Right lobe of liver (tissue), 6 donors: Measurements from ENCODE around the gene FER. TPM values are rescaled to one million over a fixed set of nuclear protein-coding genes. Genes with fewer than 3 reads are reported as not detected.
A peak's percentile ranks its signal among the peaks of the same experiment; 100 is the strongest.

Experiments used
- ATAC-seq, 4 donors: fragments of 200-7000 bp; cut with Tn5 transposase; one replicate each; pipeline ENCODE4 v1.9.1; 2020; ENCODE audit warnings: mild to moderate bottlenecking in 4 of 4, moderate library complexity in 4 of 4
- DNase-seq, 3 donors: peaks; one replicate each; pipeline ENCODE4 v3.0.0-alpha.2; 2020
- H3K27ac ChIP-seq, 3 donors: fragments of 200-600 bp; one replicate each; pipeline ENCODE4 v1.8.0; 2022
- H3K27me3 ChIP-seq, 2 donors: fragments of 200-600 bp; one replicate each; pipeline ENCODE4 v1.8.0; 2022
- H3K36me3 ChIP-seq, 4 donors: fragments of 200-600 bp; sonication (generic) in 1 of 4; one replicate each; pipeline versions ENCODE4 v1.5.1 to v1.8.0; 2017 to 2022; ENCODE audit warnings: control low read depth in 1 of 4
- H3K4me1 ChIP-seq, 4 donors: fragments of 200-600 bp; sonication (generic) in 1 of 4; one replicate each; pipeline versions ENCODE4 v1.5.1 to v1.8.0; 2017 to 2022; ENCODE audit warnings: control low read depth in 1 of 4
- H3K4me3 ChIP-seq, 3 donors: fragments of 200-600 bp; one replicate each; pipeline ENCODE4 v1.8.0; 2022
- H3K9me3 ChIP-seq, 4 donors: fragments of 200-600 bp; sonication (generic) in 1 of 4; one replicate each; pipeline versions ENCODE4 v1.5.1 to v1.8.0; 2017 to 2022; ENCODE audit warnings: control low read depth in 1 of 4
- POLR2A ChIP-seq: fragments of 450-650 bp; IDR thresholded peaks from one replicate; pipeline ENCODE4 v1.6.1; 2017; ENCODE audit warnings: antibody characterized with exemption, mild to moderate bottlenecking
- WGBS: methylation state at CpG from one replicate; pipeline ENCODE4 v1.1.6; 2018; ENCODE audit warnings: low coverage, low lambda C conversion rate; ENCODE audit not compliant: insufficient coverage; ENCODE audit errors: missing lambda C conversion rate; 5-methylcytosine and 5-hydroxymethylcytosine counted together
- intact Hi-C, 2 donors: fragments of 100-400 bp; cut with DNase I; formaldehyde crosslinking; loops; one replicate each; pipeline versions ENCODE4 v1.11.2 to v1.14.1; 2022
- total RNA-seq, 6 experiments: library from RNA; depleted of rRNA in 2 of 6; stranded (reverse); fragments of >200 nt in 2 of 6; fragmentation: NEBNext Ultra II Directional in 3 of 6; extraction: Animal tissue kit (Norgen Biotek cat#: 25700) in 3 of 6; gene quantifications; one replicate each; pipeline versions ENCODE4 v1.1.0 to v1.2.4, GENCODE V29; 2016 to 2023
- TF ChIP-seq, protein P1 (sequence below), 4 donors: fragments of 200-600 bp in 3 of 4; fragments of 450-650 bp in 1 of 4; IDR thresholded peaks; one replicate each; pipeline versions ENCODE4 v1.5.1 to v1.8.0; 2016 to 2022; ENCODE audit warnings: antibody characterized with exemption in 4 of 4, mild to moderate bottlenecking in 2 of 4
- donor health status: DM: no; HTN: yes; CAD: no.
- donor health status: DM: no; HTN: no; CAD: no.
- donor health status: DM: no; HTN: no; CAD: no.
- donor health status: DM: no; HTN: yes; CAD: no.
- donor health status: DM: no; HTN: yes; CAD: no.

Gene FER
- total RNA-seq, 6 experiments from 2014 or later, result 2.6 to 10.9 (median 5.0) TPM

DNA sequence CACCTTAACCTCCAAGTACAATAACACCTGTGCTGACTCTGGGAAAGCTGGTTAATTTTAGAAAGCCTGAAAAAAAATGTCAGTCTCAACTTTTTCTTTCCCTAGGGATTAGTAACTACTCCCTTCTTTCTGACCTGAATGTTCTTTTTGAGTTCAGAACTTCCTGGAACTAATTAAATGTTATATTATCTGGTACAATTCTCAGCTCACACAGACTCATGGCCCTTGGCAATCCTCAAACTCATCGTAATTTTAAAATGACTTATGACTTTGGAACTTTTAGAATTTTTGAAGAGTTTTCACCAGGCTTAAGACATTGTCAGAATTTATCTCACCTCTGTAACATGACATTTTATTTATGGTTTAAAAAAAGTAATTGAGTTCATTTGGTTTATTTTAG is 315.0 kb downstream of the FER start:
- Histone ChIP-seq H3K4me1 (no peaks in the 10 kb centered on the region), H3K27me3 (no peaks in the 10 kb centered on the region), H3K9me3 (no peaks in the 10 kb centered on the region), H3K36me3 (no peaks in the 10 kb centered on the region), H3K27ac (no peak overlapping the region), H3K4me3 (no peak overlapping the region)
- DNase-seq (no peak), ATAC-seq (no peak)
- intact Hi-C loops, result no loop called here
- TF ChIP-seq POLR2A, result no peak
- TF ChIP-seq, protein P1, sequence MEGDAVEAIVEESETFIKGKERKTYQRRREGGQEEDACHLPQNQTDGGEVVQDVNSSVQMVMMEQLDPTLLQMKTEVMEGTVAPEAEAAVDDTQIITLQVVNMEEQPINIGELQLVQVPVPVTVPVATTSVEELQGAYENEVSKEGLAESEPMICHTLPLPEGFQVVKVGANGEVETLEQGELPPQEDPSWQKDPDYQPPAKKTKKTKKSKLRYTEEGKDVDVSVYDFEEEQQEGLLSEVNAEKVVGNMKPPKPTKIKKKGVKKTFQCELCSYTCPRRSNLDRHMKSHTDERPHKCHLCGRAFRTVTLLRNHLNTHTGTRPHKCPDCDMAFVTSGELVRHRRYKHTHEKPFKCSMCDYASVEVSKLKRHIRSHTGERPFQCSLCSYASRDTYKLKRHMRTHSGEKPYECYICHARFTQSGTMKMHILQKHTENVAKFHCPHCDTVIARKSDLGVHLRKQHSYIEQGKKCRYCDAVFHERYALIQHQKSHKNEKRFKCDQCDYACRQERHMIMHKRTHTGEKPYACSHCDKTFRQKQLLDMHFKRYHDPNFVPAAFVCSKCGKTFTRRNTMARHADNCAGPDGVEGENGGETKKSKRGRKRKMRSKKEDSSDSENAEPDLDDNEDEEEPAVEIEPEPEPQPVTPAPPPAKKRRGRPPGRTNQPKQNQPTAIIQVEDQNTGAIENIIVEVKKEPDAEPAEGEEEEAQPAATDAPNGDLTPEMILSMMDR (IDR thresholded peaks at IDR 0.05), result no peak
- WGBS, result 60% methylated on average over 1 of the region's 1 CpG

DNA sequence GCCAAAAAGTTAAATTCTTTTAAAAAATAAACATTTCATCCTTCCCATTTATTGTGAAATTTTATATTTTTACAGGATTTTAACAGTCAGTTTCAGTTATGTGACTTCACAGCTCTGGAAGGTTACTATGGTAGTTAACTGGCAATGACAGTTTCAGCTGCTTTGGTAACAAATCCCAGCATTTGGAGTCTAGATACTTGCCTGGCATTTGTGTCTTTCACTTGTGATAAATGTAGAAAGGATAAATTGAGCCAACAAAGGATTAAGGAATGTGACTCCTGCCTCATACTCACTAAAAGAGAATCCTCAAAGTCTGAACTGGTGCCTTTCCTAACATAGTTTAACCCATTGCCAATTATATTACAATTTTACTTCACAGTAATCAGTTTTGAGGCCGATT is 315.5 kb downstream of the FER start:
- no peaks in the 10 kb centered on the region for H3K9me3 ChIP-seq
- intact Hi-C loops, result no loop called here
- TF ChIP-seq, protein P1 (IDR thresholded peaks at IDR 0.05), result no peak
- no peak for TF ChIP-seq POLR2A
- no peak overlapping the region for H3K4me3 ChIP-seq
- ATAC-seq, result no peak
- no peaks in the 10 kb centered on the region for H3K27me3 ChIP-seq
- DNase-seq, result no peak
- H3K36me3 ChIP-seq, result no peaks in the 10 kb centered on the region
- no peak overlapping the region for H3K27ac ChIP-seq
- 83% methylated on average over 1 of the region's 1 CpG for WGBS
- no peaks in the 10 kb centered on the region for H3K4me1 ChIP-seq

DNA sequence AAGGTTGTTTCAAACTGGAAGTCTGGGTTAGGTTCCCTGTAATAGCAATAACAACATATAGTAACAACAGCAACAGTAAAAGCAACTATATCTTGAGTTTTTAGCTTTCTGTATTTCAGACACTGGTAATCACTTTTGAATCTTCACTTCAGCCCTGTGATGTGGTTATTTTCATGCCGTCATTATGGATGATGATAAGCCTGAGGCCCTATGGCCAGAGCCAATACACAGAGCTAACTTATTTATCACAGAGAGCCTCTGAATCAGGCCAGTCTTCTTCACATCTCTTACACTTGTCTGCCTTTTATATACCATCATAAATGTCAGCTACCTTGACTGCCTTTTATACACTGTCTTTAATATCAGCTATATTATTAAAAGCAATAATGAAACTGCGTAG is 329.0 kb downstream of the FER start:
- ATAC-seq (no peak), DNase-seq (no peak)
- intact Hi-C loops, result no loop called here
- Histone ChIP-seq H3K36me3 (no peaks in the 10 kb centered on the region), H3K27me3 (no peaks in the 10 kb centered on the region), H3K4me1 (no peaks in the 10 kb centered on the region), H3K27ac (no peak overlapping the region), H3K9me3 (no peaks in the 10 kb centered on the region), H3K4me3 (no peak overlapping the region)
- no peak for TF ChIP-seq POLR2A
- TF ChIP-seq, protein P1 (IDR thresholded peaks at IDR 0.05), result no peak
- WGBS, result 98% methylated on average over 2 of the region's 2 CpGs

DNA sequence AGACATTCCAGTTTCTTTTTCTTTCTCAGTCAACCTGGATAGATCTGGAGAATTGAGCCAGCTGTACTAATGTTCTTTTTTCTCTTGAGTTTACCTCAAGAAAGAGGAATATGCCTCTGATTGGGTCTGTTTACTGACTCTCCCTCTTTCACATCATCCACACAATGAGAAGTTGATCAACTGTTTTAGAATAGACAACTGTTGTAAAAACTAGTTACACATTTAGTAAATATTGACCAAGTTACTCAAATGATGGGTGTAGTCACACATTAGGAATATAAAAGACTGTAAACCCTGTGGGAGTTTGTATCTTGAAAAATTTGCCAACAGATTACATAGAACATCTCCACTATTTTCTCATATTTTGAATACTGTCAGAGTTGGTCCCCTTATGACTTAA is 330.8 kb downstream of the FER start:
- DNase-seq (no peak), ATAC-seq (peak in 1 of 4 donors; percentile 37)
- Histone ChIP-seq H3K36me3 (no peaks in the 10 kb centered on the region), H3K4me1 (no peaks in the 10 kb centered on the region), H3K27ac (no peak overlapping the region), H3K4me3 (no peak overlapping the region), H3K9me3 (no peaks in the 10 kb centered on the region), H3K27me3 (no peaks in the 10 kb centered on the region)
- TF ChIP-seq, protein P1 (IDR thresholded peaks at IDR 0.05), result no peak
- TF ChIP-seq POLR2A, result no peak
- intact Hi-C loops, result no loop called here

DNA sequence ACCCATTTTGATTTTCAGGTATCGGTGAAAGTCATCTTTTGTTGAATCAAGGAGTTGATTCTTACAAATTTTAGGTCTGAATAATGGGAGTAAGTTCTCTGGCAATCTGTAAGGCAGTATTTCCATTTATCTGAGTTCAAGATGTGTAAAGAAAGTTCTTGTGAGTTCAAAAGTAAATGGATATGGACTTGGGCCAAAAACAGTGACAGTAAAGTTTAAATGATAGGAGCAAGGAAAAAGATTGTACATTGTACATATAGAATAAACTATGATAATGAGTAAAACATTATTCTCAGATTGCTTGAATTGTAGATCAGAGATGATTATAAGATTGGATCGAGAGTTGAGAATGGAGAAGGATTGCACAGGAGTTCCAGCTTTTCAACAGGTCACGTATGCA is 332.8 kb downstream of the FER start:
- no peak for ATAC-seq

More for the DNA sequence above, 332.8 kb downstream of the FER start:
- no peak for DNase-seq
- 90% methylated on average over 3 of the region's 3 CpGs for WGBS
- TF ChIP-seq, protein P1 (IDR thresholded peaks at IDR 0.05), result no peak
- TF ChIP-seq POLR2A, result no peak
- no peaks in the 10 kb centered on the region for H3K4me1 ChIP-seq
- H3K9me3 ChIP-seq, result no peaks in the 10 kb centered on the region
- H3K27ac ChIP-seq, result no peak overlapping the region
- no peaks in the 10 kb centered on the region for H3K36me3 ChIP-seq
- intact Hi-C loops, result no loop called here
- no peak overlapping the region for H3K4me3 ChIP-seq
- no peaks in the 10 kb centered on the region for H3K27me3 ChIP-seq
